Medulla oblongata (tissue), 1 donor: ENCODE data around the gene TTC36.
"Not testable (repeated sequence)": the region's sequence is repeated elsewhere in the genome, so short reads cannot be mapped to it uniquely, and the experiment has no call there.

Source experiments
- DNase-seq: peaks from one replicate; pipeline ENCODE4 v3.0.0-alpha.2; 2015; ENCODE audit errors: extremely low spot score

TTC36 gene

GRCh38 chr11:118532091-118532490 lies 4.8 kb downstream of the TTC36 start:
- no peak for DNase-seq

DNA sequence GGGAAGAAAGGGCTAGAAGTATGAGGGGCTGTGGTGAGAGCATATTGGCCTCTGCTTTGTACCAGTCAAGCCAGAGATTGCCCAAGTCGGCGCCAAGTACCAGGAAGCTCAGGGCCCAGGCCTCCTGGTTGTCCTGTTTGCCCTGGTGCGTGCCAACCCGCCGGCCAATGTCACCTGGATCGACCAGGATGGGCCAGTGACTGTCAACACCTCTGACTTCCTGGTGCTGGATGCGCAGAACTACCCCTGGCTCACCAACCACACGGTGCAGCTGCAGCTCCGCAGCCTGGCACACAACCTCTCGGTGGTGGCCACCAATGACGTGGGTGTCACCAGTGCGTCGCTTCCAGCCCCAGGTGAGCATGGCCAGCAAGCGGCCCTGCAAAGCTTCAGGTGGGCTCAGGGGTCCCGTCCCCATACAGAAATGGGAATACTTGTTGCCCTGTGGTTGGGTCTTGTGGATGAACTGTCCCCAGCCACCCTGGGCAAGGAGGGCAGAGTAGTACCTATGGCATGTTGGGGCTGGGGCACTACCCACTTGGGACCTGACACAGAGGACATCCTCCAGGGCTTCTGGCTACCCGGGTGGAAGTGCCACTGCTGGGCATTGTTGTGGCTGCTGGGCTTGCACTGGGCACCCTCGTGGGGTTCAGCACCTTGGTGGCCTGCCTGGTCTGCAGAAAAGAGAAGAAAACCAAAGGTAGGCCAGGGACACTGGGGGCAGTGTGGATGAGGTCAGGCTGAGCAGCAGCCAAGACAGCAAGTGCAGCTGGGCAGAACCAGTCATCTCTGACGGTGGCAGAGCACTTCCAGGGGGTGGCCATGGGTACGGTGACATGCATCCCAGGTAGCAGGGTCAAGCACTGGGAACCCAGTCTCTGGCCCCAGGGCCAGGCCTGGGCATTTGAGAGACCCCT lies 5.8 kb downstream of the TTC36 start:
- DNase-seq = no peak

- peak; percentile 79 for DNase-seq
These were observed 6.8 kb downstream of the TTC36 start for GRCh38 chr11:118533769-118534729.

GRCh38 chr11:118535261-118535660 lies 8.0 kb downstream of the TTC36 start:
- no peak for DNase-seq

- no peak for DNase-seq
These were observed 9.5 kb downstream of the TTC36 start for GRCh38 chr11:118536726-118537125.

DNA sequence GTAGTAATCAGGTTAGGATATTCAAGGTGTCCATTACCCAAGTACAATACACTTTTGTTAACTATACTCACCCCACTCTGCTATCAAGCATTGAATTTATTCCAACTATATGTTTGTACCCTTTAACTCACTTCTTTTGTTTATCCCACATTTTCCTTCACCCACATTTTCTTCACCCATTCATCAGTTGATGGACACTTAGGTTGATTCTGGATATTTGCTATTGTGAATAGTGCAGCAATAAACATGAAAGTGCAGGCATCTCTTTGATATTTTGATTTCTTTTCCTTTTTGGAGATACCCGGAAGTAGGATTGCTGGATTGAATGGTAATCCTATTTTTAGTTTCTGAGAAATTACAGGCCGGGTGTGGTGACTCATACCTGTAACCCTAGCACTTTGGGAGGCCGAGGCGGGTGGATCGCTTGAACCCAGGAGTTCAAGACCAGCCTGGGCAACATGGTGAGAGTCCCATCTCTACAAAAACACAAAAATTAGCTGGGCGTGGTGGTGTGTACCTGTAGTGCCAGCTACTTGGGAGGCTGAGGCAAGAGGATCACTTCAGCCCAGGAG lies 10.2 kb downstream of the TTC36 start:
- no peak for DNase-seq

DNA sequence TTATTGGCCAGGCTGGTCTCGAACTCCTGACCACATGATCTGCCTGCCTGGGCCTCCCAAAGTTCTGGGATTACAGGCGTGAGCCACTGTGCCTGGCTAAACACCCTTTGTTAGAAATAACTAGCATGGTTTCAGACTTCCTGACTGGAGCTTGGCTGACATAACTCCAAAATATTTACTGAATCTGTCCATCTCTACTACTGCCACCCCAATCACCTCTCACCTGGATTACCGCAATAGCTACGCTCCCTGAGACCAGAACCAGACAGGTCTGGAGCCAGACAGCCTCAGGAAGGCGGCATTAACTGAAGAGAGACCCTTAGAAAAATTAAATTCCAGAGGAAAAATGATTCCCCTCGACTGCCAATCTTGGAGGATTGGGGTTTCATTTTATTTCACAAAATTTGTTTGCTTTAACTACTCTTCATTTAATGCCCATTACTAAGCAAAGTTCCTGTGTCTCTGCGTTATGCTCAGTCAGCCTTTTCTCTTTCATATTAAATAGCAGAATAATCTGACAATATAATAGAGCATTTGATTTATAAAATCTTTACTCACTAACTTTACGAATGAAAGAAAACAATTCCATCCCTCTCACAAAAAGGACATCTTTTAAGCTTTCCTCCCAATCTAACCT lies 16.9 kb downstream of the TTC36 start:
- DNase-seq = no peak

DNA sequence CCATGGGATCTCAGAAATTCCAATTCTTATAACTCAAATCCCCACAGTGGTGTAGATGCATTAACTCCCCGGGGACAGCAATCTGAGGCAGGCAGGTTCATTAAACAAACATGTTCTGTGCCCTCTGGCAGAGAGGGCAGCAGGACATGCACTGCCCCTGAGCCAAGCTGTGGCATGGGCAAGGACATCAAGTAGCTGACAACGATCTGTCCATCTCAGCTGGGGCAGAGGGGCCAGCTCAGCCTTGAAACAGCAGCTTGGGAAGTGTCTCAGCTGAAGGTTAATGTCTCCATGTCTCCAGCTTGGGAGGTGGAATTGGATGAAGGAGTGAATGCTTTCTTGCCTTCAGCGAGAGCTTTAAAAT lies 17.4 kb downstream of the TTC36 start:
- no peak for DNase-seq

DNA sequence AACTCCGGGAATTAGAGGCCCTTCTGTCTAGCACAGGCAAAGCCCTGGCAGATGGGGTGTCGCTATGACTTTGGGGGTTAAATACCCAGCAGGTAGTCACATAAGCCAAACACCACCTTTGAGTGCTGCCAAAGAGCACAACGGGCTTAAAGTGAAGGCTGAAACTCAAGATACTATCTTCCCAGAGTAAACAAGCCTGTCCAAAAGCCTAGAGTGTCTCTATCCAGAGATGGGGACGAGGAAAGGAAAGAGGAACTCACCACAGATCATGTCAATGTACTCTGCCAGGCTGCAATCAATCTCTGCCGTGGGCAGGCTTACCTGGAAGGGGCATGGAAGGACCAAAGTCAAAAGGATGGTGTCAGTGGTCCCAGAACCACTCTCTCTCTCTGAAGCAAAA lies 18.3 kb downstream of the TTC36 start:
- no peak for DNase-seq

- DNase-seq = no peak
These were observed 19.9 kb downstream of the TTC36 start for GRCh38 chr11:118547132-118547531.

DNA sequence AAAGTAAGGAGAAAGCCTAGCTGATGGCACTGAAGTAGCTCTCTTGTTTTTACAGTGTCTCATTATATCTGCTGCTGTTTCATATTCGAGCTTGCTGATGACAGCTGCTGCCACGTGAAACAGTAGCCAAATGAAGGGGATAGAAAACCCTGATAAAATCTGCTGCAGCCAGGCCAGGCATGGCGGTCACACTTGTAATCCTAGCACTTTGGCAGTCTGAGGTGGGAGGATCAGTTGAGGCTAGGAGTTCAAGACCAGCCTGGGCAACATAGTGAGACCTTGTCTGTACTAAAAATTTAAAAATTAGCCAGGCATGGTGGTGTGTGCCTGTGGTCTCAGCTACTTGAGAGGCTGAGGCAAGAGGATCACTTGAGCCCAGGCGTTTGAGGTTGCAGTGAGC lies 25.1 kb downstream of the TTC36 start:
- no peak for DNase-seq

- no peak for DNase-seq
These were observed 33.5 kb downstream of the TTC36 start for GRCh38 chr11:118560806-118561205.

DNA sequence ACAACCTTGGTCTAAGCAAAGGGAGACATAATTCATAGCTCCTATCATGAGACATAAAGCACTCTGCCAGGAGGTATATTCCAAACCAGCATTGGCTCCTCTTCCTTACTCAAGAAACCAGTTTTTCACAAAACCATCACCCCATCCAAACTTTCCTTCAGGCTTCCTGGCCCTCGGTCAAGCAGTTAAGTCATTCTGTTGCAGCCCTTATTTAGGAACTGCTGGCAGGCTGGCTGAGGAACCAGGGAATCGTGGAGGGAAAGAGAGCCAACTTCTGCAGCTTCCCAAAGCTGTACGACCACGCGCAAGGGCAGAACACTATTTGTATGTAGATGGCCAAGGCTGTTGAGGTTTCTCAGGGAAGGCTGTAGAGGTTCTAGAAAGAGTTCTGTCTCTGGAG lies 37.8 kb downstream of the TTC36 start:
- DNase-seq = peak; percentile 50

DNA sequence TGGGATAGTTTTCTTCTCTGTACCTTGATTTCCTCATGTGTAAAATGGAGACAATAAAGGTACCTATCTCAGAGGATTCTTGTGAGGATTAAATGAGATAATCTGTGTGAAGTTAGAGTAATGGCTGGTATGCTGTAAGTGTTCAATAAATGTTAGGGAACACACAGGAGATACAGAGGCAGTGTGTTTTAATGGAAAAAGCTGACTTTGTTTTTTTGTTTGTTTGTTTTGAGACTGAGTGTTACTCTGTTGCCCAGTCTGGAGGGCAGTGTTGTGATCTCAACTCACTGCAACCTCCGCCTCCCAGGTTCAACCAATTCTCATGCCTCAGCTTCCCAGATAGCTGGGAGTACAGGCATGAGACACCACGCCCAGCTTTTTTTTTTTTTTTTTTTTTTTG lies 42.4 kb downstream of the TTC36 start:
- no peak for DNase-seq

DNA sequence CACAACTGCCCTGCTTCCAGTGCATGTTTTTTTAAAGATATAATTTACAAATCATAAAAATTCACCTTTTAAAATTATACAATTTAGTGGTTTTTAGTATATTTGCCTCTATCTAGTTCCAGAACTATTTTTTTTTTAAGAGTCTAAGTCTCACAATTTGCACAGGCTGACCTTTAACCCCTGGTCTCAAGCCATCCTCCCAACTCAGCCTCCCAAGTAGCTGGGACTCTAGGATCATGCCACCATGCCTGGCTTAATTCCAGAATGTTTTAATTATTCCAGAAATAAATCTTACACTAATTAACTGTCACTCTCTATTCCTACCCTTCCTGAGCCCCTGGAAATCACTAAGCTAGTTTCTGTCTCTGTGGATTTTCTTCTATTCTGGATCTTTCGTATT lies 43.5 kb downstream of the TTC36 start:
- DNase-seq = no peak

DNA sequence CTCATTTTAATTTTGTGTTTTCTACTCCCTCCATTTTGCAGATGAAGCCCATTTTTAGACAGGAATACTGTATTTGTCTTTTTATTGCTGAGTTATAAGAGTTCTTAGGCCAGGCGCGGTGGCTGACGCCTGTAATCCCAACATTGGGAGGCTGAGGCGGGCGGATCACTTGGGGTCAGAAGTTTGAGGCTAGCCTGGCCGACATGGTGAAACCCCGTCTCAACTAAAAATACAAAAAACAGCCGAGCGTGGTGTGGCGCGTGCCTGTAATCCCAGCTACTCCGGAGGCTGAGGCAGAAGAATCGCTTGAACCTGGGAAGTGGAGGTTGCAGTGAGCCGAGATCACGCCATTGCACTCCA lies 44.4 kb downstream of the TTC36 start:
- not testable (repeated sequence) for DNase-seq

DNA sequence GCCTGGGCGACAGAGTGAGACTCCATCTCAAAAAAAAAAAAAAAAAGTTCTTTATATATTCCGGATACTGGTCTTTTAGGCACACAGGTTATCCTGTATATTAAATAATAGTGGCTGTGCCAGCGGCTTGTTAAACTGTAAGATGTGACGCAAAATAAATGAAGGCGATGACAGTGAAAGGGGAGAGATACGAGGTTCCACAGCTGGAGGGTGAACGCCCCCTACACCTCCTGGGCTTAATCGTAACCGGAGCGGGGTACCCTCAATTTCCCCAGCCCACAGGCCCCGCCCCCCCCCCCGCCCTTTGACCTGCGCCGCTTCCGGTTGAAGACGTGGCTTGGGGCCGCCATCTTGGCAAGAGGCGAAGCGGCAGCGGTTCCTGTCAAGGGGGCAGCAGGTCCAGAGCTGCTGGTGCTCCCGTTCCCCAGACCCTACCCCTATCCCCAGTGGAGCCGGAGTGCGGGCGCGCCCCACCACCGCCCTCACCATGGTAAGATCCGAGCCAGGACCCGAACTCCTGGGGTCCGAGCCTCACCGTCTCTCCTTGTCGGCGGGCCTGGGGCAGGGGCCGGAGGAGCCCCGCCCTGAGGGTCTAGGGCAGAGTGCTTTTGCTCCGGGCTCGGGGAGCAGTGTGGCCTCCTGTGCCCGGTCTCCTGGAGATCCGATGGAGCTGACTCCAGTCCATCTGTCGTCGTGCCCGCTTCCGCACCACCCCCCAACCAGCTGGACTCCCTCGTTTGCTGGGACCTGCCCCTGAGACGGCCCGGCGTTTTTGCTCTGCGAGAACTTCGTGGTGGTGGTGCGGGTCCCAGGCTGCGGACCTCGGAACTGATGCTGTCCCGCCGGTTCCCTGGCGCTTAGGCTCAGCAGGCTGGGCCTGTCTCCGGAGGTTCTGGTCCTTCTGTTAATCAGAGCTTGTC lies 45.0 kb downstream of the TTC36 start, which contains the start of gene ARCN1:
Gene ARCN1, plus strand, starts transcription at position 349 of the 920 bp plus-strand sequence. Its CDS starts 139 bp downstream, at position 488.
- peak; percentile 85 for DNase-seq

DNA sequence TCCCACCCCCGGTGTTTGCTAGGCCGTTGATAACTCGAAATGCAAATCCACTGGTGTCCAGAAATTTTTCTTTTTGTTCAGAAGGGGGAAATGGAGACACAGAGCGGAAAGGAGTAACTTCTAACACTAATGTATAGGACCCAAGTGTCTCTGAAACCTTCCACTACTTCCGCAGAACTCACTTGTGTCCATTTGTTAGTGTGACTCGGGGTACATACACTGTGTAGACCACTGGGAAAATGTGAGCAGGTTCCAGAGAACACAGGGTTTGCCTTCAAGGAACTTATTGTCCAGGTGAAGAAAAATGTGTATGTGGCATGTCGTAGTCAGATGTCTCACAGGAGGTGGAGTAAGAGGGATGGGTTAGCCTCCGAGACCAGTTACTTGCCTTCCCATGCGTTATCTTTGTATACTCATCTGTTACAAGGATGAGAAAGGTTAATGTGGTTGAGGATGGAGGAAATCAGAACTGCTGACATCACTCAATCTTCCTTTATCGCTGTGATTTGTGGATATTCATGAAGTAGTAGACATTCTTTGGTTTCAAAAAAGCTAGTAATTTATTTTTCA lies 45.8 kb downstream of the TTC36 start:
- peak; percentile 50 for DNase-seq

DNA sequence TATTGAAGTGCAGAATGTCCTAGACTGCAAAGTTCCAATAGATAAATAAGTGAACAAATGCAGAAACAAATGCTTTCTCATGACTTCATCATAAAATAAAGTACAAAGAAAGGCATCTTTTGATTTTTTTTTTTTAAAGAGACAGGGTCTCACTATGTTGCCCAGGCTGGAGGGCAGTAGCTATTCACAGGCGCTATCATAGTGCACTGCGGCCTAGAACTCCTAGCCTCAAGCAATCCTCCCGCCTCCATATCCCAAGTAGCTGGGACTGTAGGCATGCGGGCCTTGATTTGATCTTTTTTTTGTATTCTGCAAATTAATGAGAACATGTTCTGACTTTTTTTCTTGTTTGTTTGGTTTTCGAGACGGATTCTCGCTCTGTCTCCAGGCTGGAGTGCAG lies 47.4 kb downstream of the TTC36 start:
- no peak for DNase-seq

GRCh38 chr11:118577995-118578394 lies 50.7 kb downstream of the TTC36 start:
- DNase-seq = not testable (repeated sequence)
